ENCODE measurements around the gene NTSR1.

Gene NTSR1

DNA sequence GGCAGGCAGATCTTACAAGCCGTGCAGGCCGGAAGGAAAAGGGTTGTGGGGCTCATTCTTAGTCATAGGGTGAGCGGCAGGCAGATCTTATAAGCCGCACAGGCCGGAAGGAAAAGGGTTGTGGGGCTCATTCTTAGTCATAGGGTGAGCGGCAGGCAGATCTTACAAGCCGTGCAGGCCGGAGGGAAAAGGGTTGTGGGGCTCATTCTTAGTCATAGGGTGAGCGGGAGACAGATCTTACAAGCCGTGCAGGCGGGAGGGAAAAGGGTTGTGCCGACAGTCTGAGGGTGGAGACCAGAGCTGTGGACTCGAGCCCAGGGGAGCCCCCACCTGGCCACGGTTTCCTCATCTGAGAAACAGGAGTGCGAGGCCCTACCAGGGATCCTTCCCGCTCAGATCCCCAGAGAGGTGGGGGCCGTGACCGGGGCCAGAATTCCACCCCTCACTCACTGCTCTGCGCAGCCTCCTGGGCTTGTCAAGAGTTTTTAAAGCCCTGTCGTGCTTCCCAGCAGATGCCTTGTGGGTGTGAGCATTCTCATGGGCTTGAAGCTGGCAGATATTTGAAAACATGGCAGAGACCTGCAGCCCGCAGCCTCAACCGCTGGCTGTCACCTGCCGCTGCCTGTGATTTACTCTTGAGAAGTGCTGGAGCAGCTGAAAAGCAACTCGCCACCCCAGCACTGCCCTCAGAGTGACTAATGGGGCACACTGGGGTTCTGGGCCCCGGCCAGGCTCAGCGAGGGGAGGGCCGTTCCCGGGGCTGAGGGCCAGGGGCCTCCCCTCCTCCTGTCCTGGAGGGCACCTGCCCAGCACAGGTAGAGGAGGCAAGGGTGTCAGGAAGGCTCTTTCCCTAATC is 31.9 kb downstream of the NTSR1 start:
- in situ Hi-C loops (cut with HindIII; ENCODE audit: low sequenced_read_pairs) = no loop called here
- TF ChIP-seq, protein P1, sequence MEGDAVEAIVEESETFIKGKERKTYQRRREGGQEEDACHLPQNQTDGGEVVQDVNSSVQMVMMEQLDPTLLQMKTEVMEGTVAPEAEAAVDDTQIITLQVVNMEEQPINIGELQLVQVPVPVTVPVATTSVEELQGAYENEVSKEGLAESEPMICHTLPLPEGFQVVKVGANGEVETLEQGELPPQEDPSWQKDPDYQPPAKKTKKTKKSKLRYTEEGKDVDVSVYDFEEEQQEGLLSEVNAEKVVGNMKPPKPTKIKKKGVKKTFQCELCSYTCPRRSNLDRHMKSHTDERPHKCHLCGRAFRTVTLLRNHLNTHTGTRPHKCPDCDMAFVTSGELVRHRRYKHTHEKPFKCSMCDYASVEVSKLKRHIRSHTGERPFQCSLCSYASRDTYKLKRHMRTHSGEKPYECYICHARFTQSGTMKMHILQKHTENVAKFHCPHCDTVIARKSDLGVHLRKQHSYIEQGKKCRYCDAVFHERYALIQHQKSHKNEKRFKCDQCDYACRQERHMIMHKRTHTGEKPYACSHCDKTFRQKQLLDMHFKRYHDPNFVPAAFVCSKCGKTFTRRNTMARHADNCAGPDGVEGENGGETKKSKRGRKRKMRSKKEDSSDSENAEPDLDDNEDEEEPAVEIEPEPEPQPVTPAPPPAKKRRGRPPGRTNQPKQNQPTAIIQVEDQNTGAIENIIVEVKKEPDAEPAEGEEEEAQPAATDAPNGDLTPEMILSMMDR (IDR thresholded peaks at IDR 0.05; ENCODE audit: low read depth, low read length) = no peak
- DNase-seq (ENCODE audit: low read depth, low spot score) = peak; percentile 64
- no peak overlapping the region for H3K4me3 ChIP-seq (ENCODE audit: low read depth, low read length)

- in situ Hi-C loops (cut with HindIII; ENCODE audit: low sequenced_read_pairs) = no loop called here
- no peak overlapping the region for H3K4me3 ChIP-seq (ENCODE audit: low read depth, low read length)
- TF ChIP-seq, protein P1 (IDR thresholded peaks at IDR 0.05; ENCODE audit: low read depth, low read length) = no peak
- peak; percentile 21 for DNase-seq (ENCODE audit: low read depth, low spot score)
These were observed 32.6 kb downstream of the NTSR1 start for GRCh38 chr20:62741191-62741691.

DNA sequence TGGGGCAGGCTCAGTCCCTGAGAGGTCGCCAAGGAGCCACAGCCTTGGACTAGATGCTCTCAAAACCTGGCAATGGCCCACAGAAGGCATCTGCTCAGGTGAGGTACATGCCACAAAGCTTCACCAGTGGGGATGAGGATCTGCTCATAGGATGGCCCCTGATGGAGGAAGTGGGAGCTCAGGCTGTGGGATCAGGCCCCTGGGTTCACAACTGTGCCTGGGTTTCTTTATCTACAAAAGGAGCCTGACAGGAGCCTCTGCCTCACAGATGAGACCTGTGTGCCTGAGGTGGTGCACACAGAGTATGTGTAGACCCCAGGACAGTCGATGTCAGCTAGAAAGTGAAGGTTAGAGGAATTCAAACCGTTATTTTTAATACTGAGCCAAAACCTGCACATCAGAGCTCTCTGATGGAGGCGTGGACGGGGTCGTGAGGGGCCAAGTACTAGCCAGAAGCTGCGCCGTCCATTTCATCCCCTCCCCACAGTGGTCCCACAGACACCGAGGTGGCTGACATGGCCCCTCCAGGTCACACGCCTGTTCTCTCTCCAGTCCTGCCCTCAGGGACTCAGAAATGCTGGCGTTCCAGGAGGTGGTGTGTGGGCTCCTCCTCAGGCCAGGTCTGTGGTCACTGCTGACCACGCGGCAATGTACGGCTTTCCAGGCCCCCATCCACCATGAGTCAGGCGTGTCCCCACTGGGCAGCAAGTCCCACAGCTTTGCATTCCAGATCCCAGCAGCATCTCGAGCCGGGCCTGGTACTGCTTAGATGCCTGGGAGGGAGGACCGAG is 33.3 kb downstream of the NTSR1 start:
- TF ChIP-seq, protein P1 (IDR thresholded peaks at IDR 0.05; ENCODE audit: low read depth, low read length) = no peak
- no peak for DNase-seq (ENCODE audit: low read depth, low spot score)
- in situ Hi-C loops (cut with HindIII; ENCODE audit: low sequenced_read_pairs) = no loop called here
- H3K4me3 ChIP-seq (ENCODE audit: low read depth, low read length) = no peak overlapping the region

DNA sequence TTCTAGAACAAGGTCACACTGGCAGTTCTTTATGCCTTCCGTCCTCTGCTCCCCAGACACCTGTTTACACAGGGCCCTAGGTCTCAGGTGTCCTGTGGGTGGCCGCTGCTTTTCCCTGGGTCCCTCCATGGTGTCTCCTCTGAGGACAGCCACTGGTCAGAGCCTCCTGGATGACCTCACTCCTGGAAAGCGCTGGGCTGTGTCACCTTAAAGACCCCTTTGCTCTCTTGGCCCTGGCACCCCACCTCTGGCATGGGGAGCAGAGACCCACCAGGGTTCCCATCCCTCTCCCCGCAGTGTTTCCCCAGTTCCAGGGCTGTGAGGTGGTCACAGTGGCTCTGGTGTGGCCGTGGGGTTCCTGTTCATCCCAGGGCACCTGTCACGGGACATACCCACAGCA is 33.9 kb downstream of the NTSR1 start:
- TF ChIP-seq, protein P1 (IDR thresholded peaks at IDR 0.05; ENCODE audit: low read depth, low read length) = no peak
- H3K4me3 ChIP-seq (ENCODE audit: low read depth, low read length) = no peak overlapping the region
- in situ Hi-C loops (cut with HindIII; ENCODE audit: low sequenced_read_pairs) = no loop called here
- DNase-seq (ENCODE audit: low read depth, low spot score) = no peak

DNA sequence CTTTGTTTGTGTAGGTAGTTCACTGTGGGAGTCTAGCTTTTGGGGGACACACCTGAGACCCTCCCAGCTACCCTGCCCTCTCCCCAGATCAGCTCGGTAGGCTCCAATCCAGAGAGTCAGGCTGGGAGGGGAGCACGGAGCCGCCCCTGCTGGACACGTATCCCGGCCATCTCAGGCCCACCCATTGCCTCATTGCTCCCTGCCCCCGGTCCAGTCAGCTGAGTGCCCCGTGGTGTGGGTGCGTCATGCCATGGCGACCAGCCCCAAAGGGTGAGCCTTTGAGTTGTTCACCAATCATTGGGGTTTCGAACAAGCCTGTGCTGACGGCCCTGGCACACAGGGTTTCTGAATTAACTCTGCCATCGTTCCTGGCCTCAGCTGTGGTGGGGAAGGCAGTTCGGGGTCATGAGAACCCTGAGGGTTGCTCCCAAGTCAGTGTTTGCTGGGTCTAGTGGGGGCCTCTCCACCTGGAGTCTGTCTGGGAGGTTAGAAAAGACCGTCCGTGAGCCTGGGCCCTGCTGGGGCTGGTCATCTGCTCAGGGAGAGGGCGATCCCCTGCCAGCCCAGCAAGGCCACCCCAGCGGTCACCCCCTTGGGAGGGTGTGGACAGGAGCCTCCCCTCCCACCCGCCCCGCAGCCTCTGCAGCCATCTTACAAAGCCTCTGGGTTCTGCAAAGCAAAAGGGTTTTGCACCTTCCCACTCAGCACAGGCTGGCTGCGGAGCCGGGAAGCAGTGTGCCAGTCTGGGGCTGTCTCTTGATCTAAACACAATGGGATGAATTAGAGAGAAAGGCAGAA is 34.5 kb downstream of the NTSR1 start:
- DNase-seq (ENCODE audit: low read depth, low spot score) = no peak
- TF ChIP-seq, protein P1 (IDR thresholded peaks at IDR 0.05; ENCODE audit: low read depth, low read length) = no peak
- H3K4me3 ChIP-seq (ENCODE audit: low read depth, low read length) = no peak overlapping the region
- in situ Hi-C loops (cut with HindIII; ENCODE audit: low sequenced_read_pairs) = no loop called here

GRCh38 chr20:62743777-62744317 is 35.2 kb downstream of the NTSR1 start:
- in situ Hi-C loops (cut with HindIII; ENCODE audit: low sequenced_read_pairs) = no loop called here
- no peak overlapping the region for H3K4me3 ChIP-seq (ENCODE audit: low read depth, low read length)
- no peak for DNase-seq (ENCODE audit: low read depth, low spot score)
- TF ChIP-seq, protein P1 (IDR thresholded peaks at IDR 0.05; ENCODE audit: low read depth, low read length) = no peak

Measured in astrocyte of the spinal cord (primary cell).